OCI-M1 (cell line): ENCODE results near the gene HCN2.

Source experiments
- DNase-seq: peaks from one replicate; lab custom pipeline; 2025; lab: John Stamatoyannopoulos, UW

The HCN2 gene

DNA sequence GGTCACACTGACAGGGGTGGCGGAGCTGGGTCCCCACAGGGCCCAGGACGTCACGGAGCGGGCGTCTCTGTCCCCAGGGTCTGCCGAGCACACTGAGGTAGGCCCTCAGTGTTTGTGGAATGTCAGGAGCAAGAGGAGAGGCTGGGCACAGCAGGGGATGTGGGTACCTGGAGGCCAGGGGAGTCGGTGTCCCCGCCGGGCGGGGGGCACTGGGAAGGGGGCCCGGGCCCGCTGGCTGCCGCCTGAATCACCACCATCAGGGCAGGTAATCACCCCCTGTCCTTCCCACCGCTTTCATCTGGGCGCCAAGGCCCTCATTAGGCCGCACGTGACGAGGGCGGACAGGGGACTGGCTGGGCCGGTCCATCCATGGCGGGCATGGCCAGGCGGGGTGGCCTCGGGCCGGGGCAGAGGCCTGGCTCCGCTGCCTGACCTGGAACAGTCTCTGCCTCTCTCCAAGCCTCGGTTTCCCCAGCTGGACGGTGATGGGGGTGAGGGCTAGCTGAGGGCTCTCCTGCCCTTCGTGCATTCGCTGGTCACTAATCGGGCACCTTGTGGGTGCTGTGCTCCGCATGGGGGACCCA, 51.0 kb downstream of the HCN2 start:
- DNase-seq = no peak

DNA sequence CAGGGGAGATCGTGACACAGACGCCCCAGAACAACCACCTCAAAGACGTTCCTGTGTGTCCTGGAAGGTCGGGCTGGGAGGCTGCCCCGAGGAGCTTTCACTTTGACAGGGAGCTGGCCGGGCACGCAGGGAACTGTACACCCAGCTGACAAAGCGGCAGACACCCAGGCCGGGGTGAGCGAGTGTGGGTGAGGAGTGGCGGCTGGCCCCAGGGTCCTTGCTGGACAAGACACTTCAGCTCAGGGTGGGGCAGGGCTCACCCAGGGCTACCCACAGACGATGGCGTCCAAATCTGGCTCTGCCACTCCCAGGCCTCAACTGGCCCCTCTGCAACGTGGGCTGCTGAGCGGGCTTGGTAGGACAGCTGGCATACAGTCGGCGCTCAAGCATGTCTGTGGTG, 52.0 kb downstream of the HCN2 start:
- DNase-seq = no peak

DNA sequence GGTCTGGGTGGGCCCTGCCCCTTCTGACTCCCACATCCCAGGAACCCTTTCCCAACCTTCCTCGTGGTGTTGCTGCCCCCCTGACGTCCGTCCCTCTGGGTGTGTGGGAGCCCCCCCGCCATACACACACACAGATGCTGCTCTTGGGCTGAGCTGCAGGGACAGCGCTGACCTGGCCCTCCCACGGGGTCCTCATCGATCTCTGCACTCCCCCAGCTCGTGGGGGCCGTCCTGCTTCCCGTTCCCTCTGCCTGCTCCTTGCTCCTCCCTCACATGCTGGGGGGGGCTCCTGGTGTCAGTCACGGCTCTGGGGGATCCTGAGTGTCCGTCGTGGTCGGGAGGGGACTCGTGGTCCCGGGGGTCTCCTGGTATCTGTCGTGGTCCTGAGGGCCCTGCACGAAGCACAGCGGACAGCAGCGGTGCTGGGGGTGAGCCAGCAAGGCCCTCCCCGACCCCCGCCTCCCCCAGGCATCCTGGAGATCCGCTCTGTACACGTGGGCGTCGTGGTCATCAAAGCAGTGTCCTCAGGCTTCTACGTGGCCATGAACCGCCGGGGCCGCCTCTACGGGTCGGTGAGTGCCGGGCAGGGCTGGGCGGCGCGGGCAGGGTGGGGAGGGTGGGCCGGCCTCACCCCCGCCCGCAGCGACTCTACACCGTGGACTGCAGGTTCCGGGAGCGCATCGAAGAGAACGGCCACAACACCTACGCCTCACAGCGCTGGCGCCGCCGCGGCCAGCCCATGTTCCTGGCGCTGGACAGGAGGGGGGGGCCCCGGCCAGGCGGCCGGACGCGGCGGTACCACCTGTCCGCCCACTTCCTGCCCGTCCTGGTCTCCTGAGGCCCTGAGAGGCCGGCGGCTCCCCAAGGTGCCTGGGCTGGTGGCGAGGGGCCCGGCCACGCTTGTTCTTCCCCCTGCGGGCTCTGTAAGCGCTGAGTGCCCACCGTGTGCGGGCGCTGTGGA, 53.4 kb downstream of the HCN2 start:
- DNase-seq = no peak

DNA sequence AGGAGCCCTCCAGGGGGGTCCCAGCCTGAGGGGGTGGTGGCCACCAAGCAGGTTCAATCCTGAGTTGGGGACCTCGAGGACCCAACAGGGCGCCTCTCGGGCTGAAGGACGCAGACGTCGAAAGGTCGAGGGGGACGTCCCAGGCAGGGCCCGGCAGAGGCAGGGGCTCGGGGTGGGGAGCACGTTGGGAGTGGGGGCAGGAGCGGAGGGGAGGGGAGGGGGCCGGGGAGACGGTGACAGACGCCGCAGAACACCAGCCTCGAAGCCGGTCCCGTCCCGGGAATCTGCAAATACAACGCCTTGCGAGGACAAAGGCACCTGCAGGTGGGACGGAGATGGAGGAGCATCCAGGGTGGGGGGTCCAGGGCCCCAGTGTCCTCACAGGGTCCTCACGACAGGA, 54.1 kb downstream of the HCN2 start:
- no peak for DNase-seq

DNA sequence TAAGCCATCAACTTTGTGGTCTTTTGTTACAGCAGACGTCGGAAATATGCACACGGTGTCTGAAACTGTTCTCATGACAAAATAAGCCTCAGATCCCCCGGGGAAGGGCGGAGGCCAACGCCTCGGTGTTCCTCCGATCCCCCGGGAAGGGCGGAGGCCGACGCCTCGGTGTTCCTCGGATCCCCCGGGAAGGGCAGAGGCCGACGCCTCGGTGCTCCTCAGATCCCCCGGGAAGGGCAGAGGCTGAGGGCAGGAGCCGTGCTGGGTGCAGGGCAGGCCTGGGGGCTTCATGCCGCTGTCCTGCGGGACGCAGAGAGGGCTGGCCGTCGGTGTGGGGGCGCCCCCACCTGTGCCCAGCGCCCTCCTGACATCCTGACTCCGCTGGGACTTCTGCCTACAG, 54.7 kb downstream of the HCN2 start:
- DNase-seq = no peak

DNA sequence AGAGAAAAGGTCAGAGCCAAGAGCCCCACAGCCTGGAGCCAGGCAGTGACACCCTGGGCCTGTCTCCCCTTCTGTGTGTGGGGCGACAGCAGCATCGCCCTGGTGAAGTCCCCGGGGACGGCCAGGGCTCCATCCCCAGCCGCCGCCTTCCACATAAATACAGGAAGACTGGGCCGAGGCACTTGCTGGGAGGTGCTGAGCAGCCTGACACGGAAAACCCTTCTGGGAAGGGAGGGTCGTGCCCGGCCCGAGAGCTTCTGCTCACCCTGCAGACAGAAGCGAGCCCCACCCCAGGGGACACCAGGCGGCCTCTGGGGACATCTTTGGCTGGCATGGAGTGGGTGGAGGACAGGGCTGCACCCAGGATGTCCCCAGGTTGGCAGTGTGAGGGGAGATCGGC, 55.1 kb downstream of the HCN2 start:
- no peak for DNase-seq

DNA sequence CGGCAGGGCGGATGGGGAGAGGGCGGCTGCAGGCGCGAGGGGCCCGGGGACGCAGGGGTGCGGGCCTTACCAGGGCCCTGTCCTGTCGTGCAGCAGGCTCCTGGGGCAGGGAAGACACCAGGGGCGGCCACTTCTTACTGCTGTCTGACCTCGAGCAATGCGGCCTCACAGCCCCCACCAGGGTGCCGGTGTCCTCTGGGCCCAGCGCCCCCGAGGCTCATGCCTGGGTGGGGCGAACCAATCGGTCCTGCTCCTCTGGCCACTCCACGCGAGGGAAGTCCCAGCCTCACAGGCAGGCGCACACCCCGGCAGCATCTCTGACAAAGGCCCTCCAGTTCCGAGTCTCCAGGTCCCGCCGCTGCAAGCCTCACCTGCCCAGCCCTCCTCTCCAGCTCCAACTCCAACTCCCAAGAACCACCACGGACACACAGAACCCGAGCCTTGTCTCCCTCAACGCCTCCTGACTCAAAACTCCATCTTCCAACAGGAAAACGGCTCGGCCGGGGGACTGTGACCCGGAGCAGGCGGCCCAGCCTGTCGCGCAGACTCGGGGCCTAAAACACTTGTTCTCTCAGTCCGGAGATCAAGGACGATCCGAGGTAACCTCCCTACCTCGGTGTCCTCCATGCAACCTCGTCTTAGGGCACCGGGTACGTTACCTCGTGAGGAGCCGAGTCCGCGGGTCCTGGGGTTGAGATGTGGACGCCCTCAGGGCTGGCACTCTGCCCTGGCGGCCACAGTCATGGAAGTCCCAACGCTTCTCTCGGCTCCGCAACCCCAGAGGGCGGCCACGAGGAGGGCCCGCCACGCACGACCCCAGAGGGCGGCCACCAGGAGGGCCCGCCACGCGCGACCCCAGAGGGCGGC, 56.5 kb downstream of the HCN2 start:
- no peak for DNase-seq

DNA sequence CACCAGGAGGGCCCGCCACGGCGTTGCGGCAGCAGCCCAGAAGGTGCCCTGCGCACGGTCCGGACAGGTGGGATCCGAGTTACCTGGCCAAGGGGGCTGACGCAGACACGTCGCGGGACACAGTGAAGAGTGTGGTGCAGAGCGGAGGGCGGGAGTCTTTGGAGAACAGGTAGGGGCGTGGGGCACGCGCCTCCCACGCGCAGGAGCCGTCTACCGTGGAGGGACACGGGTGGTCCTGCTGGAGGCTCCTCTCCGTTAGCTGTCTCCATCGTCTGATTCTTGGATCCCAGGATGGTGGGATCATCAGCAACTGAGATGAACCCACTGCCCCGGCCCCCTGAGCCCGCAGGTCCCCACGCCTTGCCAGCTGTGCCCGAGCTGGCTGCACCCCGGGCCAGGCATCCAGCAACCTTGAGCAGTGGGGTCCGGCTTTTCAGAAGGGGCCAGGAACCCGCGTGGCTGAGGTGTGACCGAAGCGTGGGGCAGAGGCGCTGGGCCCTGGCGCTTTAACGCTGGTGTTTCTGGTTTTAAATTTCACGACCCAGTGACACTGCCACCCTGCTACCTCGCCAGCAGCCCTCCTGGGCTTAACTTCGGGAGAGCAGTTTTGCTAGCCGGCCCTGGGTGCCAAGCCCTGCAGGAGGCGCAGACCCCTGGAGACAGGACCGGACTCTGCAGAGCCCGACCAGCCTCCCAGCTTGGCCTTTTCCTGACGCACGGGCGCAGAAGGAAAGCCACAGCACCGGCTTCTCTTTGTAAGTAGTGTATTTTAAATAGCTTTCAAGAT, 57.3 kb downstream of the HCN2 start:
- DNase-seq = no peak

DNA sequence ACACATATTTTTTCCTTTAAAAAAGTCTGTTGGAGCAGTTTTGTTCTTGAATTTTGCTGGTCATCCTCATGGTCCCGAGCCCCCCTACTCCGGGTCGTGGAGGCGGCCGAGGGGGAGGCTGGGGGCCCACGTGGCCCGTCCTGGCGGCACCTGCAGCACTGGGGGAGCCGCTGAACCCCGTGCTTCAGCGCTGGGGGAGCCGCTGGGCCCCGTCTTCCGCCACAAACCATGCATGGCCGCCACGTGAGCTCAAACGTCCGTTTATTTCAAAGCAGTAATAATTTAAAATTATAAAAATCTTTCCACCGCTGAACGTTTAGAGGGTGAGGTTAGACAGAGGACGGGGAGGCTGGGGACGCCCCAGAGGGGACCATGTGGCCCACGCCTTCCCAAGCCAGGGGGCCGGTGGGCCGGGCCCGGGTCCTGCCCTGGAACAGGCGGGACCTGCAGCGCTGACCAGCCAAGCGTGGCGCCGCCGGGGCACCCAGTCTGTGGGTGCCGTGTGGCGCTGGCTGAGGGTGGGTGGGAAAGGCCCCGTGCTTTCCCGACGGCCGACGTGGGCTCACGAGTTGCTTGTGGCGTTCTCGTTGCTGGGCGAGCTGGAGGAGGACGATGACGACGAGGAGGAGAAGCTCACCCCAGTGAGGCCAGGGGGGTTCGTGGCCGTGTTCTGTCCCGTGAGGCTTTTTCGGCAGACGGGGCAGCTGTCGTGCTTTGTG, 58.0 kb downstream of the HCN2 start:
- no peak for DNase-seq

DNA sequence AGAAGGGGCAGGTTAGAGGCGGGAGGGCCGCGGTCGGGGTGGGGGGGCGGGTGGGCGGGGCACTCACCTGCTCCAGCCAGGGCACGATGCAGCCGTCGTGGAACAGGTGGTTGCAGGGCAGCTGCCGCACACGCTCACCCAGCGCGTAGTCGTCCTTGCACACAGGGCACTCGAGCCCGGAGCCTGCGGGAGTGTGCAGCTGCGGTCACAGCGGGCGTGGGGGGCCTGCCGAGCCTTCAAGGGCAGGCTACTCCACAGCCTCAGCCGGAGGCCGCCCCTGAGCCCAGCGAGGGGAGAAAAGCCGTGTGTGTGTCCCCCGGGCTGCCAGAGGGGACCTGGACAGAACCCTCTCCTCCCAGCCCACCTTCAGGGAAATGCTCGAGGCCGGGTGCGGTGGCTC, 58.6 kb downstream of the HCN2 start:
- DNase-seq = no peak

DNA sequence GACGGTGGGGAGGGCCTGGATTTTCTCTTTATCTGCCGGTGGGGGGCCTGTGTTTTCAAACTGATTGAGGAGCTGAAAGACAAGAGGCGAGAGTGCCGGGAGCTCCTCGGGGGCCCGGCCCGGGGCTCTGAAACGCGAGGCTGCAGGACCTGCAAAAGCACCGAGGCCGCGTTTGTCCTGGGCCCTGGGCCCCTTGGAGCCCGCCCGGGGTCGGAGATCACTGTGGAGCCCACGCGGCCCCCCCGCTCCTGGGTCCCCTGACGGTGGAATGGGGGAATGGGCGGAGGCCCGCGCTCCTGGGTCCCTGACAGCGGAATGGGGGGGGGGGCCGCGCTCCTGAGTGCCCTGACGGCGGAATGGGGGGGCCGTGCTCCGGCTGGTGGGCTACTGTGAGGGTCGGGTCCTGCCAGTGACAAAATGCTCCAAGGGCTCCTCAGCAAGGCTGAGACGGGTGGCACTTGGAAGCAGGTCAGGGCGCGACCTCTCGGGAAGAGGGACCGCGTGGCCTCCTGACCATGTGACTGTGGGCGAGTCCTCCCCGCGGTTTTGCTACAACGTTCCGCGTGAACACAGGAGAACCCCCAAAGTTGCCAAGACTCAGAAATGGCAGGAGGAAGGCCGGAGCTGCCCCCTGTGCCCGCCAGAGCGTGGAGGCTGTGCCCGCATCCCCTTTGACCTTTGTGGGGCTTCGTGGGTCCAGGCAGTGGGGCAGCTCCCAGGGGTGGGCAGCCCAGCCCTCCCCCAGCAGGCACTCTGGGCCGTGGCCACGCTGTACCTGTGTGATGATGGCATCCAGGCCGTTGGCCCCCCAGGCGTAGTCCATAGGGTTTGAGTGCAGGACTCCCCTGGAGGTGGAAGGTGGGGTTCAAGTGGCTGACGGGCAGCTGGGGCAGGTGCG, 59.5 kb downstream of the HCN2 start:
- no peak for DNase-seq

DNA sequence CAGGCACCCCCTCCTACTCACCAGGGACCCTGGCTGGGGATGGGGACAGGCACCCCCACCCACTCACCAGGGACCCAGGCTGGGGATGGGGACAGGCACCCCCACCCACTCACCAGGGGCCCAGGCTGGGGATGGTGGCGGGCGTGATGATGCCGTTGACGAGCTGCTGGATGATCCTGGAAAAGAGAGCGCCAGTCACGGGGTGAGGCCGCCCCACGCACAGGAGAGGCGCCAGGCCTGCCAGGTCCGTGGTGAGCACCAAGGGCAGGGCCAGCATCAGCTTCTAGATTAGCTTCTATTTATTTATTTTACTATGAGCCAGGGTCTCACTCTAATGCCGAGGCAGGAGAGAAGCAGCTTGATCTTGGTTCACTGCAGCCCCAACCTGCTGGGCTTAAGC, 60.4 kb downstream of the HCN2 start:
- DNase-seq = no peak

DNA sequence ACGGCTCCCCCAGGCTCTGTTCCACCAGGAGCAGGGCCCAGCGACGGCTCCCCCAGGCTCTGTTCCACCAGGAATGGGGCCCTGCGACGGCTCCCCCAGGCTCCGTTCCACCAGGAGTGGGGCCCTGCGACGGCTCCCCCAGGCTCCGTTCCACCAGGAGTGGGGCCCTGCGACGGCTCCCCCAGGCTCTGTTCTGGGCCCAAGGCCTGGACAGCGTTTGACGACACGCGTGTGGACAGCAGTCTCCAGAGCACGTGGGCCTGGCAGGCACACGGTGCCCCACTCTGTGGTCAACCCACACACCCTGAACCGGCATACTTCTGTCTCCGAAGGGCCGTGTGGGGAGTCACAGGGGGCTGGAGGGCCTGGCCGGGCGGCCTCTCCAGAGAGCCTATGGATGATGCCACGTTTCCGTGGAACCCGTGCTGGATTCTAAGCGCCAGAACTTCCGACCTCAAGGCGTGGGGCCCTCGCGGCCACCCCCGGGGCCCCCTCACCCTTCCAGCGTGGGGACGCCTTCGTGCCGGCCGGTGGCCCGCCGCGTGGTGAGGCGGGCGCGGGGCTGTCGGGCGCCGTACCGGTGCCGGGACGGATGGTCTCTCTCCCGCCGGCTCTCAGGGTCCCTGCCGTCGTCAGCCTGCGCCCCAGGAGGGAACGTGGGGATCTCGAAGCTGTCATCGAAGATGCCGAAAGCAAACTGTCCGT, 61.6 kb downstream of the HCN2 start:
- DNase-seq = no peak

DNA sequence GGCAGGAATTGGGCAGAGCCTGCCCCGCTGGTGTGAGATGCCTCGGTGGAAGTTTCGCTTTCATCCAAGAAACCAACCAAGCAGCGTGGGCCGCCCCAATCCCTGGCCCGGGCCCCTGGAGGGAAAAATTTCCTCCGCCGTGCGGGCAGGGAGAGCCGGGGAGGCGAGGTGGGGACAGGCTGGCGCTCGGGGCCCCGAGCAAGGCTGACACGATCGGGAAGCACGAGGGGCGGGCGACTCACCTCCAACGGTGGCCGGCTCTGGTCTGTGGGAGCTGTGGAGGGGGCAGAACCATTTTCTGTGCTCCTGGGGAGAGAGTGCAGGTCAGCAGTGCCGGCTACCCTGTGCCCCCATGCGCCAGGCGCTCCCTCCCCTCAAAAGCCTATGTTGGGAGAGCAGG, 62.3 kb downstream of the HCN2 start:
- DNase-seq = no peak

DNA sequence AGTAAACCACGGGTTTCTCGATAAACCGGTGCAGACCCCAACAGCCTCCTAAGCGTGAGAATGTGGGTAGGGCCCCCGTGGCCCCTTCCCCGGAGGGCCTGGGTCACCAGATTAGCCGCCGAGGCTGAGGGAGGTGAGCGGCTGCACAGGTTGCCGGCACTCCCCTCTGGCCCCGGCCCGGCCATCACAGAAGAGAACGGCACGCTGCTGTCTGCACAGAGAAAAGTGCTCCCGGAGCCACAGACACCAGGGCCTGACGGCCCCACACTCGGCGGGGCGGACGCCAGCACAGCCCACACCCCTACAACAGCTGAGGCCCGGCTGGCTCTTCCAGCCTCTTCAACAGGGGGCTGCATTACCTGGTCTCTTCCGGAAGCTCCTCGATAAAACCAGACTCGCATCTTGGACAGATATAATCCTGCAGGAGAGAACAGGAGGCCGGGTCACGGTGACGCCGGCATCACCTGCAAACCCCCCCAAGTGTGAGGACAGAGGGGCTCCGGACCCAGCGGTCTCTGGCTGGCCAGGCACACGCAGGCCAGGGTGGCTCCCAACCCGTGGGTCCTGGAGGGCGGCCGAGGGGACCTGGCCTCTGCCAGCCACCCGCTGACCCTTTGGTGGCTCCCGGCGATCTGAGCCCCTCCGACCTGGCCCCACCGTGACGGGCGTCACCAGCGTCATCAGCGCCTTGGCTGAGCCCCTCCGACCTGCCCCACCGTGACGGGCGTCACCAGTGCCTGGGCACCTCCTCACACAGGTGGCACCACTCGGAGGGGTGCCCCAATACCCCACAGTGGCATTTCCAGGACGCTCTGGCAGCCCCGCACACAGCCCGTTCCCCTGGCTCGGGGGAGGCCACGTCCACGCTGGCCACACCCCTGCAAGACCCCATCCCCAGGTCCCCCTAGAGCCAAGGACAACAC, 63.0 kb downstream of the HCN2 start:
- no peak for DNase-seq

DNA sequence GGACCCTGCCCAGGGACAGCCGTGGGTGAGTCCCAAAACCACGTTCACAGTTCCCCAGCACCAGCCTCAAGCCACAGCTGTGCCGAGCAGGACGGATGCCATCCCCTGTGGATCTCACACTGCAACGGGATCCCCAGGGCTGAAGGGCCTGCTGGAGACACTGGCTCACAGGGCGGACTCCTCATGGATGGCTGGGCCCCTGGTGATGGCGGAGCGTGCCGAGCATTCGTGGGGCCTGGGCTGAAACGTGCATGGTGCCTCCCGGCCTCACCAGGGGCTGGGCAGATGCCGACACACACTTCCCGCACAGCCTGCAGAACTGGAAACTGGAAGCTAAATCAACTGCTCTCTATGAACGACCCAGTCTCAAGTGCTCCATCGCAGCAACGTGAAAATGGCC, 63.7 kb downstream of the HCN2 start:
- no peak for DNase-seq

DNA sequence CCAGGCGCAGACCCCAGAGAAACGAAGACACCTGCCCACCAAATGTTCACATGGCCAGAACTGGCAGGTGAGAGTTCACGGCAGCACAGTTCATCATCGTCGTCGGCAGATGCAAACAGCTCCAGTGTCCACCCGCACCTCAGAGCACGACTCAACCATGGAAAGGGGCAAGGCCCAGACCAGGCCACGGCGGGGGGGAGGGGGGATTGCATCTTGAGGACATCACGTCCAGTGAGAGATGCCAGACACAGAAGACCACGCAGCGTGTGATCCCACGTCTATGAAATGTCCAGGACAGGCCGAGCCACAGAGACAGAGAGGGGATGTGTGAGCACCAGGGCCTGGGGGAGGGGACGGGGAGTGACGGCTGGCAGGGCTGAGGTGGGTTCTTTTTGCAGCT, 66.0 kb downstream of the HCN2 start:
- no peak for DNase-seq

DNA sequence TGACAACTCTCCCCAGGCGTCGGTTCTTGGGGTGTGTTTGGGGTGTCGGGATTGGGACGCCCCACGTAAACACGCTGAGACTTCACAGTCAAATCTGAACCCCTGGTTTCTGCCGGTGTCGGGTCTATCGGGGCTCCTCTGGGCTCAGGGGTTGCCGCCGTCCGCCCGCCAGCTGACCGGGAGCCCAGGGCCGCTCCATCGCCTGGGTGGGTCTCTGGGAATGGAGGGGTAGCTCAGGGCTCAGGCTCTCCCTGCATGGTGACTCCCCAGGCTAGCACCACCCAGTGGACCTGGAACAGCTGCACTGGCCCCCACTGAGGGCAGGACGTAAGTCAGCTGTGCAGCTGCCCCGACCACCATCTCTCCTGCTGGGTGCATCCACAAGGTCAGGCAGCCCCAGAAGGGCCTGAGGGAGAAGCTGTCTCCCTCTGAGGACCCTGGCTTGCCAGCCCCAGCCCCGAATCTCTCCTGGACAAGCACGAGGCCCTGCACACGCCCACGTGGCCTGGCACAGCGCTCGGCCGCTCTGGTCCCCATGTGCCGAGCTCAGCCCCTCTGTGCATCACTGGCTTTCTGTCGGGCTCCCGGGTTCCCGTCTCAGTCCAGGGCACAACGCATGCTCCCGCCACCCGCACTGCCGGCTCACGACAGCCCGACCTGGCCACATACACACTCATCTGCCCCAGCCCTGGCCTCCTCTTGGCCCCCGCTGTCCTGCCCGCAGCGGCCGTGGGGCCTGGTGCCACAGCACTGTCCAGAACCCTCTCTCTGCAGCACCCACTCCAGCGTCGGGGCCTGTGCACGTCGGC, 67.3 kb downstream of the HCN2 start:
- no peak for DNase-seq
